ENCODE measurements around the gene HCAR2. TPM values are rescaled to one million over a fixed set of nuclear protein-coding genes. Genes with fewer than 3 reads are reported as not detected.
"Not testable (repeated sequence)": the region's sequence is repeated elsewhere in the genome, so short reads cannot be mapped to it uniquely, and the experiment has no call there.

Gene HCAR2
- total RNA-seq, 1 experiment from 2014 or later: 0.18 TPM

GRCh38 chr12:122686538-122686937 lies 16.6 kb downstream of the HCAR2 start:
- no peaks in the 10 kb centered on the region for H3K27me3 Mint-ChIP-seq (ENCODE audit: insufficient read depth, unreplicated experiment)
- H3K9me3 Mint-ChIP-seq (ENCODE audit: unreplicated experiment): no peaks in the 10 kb centered on the region

GRCh38 chr12:122684297-122684813 lies 18.8 kb downstream of the HCAR2 start:
- Mint-ChIP-seq H3K9me3 (ENCODE audit: unreplicated experiment) (no peaks in the 10 kb centered on the region), H3K4me1 (ENCODE audit: low read depth, unreplicated experiment) (peaks cover under 1% of the 10 kb centered on the region), H3K27me3 (ENCODE audit: insufficient read depth, unreplicated experiment) (no peaks in the 10 kb centered on the region), H3K4me3 (ENCODE audit: unreplicated experiment) (no peak overlapping the region), H3K27ac (ENCODE audit: unreplicated experiment) (no peak overlapping the region), H3K36me3 (ENCODE audit: insufficient read depth, unreplicated experiment) (no peaks in the 10 kb centered on the region)
- POLR2A ChIA-PET: no interaction called here
- TF ChIP-seq CTCF (IDR thresholded peaks at IDR 0.05; ENCODE audit: insufficient read depth in 1 of 2, low read depth in 1 of 2, low read length in 1 of 2, severe bottlenecking in 1 of 2, unreplicated experiment in 1 of 2): no peak
- no peak for DNase-seq
- Histone ChIP-seq H3K36me3 (ENCODE audit: control insufficient read depth, insufficient read depth, low read length) (no peaks in the 10 kb centered on the region), H3K27me3 (replicated peaks; ENCODE audit: control insufficient read depth, insufficient read depth, low read length) (no peaks in the 10 kb centered on the region), H3K4me3 (ENCODE audit: low read depth, low read length) (no peak overlapping the region), H3K4me1 (peaks cover 5% of the 10 kb centered on the region), H3K9me3 (0 out of 2 replicates have a peak, but pooled peaks cover 4% of the 10 kb centered on the region)
- BruUV-seq (replicated peaks): no TSS peak
- CTCF ChIA-PET: no interaction called here
- intact Hi-C loops (cut with micrococcal nuclease; ENCODE audit: unreplicated experiment): no loop called here

More at GRCh38 chr12:122686538-122686937, 16.6 kb downstream of the HCAR2 start:
- intact Hi-C loops (cut with micrococcal nuclease; ENCODE audit: unreplicated experiment): no loop called here
- no peak overlapping the region for H3K27ac Mint-ChIP-seq (ENCODE audit: unreplicated experiment)
- Histone ChIP-seq H3K4me1 (no peaks in the 10 kb centered on the region), H3K36me3 (ENCODE audit: control insufficient read depth, insufficient read depth, low read length) (no peaks in the 10 kb centered on the region), H3K27me3 (replicated peaks; ENCODE audit: control insufficient read depth, insufficient read depth, low read length) (no peaks in the 10 kb centered on the region), H3K4me3 (ENCODE audit: low read depth, low read length) (no peak overlapping the region), H3K9me3 (0 out of 2 replicates have a peak, but pooled peaks cover 4% of the 10 kb centered on the region)
- no TSS peak for BruUV-seq (replicated peaks)
- H3K4me3 Mint-ChIP-seq (ENCODE audit: unreplicated experiment): no peak overlapping the region
- DNase-seq: no peak
- CTCF ChIA-PET: no interaction called here
- POLR2A ChIA-PET: no interaction called here
- no peaks in the 10 kb centered on the region for H3K4me1 Mint-ChIP-seq (ENCODE audit: low read depth, unreplicated experiment)
- H3K36me3 Mint-ChIP-seq (ENCODE audit: insufficient read depth, unreplicated experiment): no peaks in the 10 kb centered on the region
- no peak for TF ChIP-seq CTCF (IDR thresholded peaks at IDR 0.05; ENCODE audit: insufficient read depth in 1 of 2, low read depth in 1 of 2, low read length in 1 of 2, severe bottlenecking in 1 of 2, unreplicated experiment in 1 of 2)

DNA sequence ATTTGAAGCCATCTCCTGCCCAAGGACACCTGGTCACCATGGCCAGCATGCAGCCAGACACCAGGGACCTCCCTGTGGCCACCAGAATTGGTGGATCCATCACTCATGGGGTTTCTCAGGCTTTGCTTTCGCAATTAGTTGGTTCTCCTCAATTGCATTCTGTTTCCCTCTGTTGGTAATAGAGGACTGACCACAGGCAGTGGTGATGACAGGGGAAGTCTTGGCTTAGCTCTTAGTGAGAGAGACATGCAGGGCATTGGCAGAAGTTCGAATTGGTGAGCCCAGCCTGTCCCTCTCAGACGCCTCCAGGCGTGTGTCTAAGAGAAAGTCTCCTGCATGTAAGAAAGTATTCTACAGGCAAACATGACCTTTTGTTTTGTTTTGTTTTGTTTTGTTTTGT lies 21.3 kb downstream of the HCAR2 start:
- ChIA-PET POLR2A (no interaction called here), CTCF (no interaction called here)
- H3K27ac Mint-ChIP-seq (ENCODE audit: unreplicated experiment): no peak overlapping the region
- no peak for TF ChIP-seq CTCF (IDR thresholded peaks at IDR 0.05; ENCODE audit: insufficient read depth in 1 of 2, low read depth in 1 of 2, low read length in 1 of 2, severe bottlenecking in 1 of 2, unreplicated experiment in 1 of 2)
- no peaks in the 10 kb centered on the region for H3K9me3 Mint-ChIP-seq (ENCODE audit: unreplicated experiment)
- Histone ChIP-seq H3K9me3 (no peaks in the 10 kb centered on the region), H3K36me3 (ENCODE audit: control insufficient read depth, insufficient read depth, low read length) (no peaks in the 10 kb centered on the region), H3K4me3 (ENCODE audit: low read depth, low read length) (no peak overlapping the region), H3K4me1 (peaks cover 15% of the 10 kb centered on the region), H3K27me3 (replicated peaks; ENCODE audit: control insufficient read depth, insufficient read depth, low read length) (no peaks in the 10 kb centered on the region)
- BruUV-seq (replicated peaks): no TSS peak
- H3K4me1 Mint-ChIP-seq (ENCODE audit: low read depth, unreplicated experiment): peaks cover 7% of the 10 kb centered on the region
- H3K27me3 Mint-ChIP-seq (ENCODE audit: insufficient read depth, unreplicated experiment): no peaks in the 10 kb centered on the region
- H3K4me3 Mint-ChIP-seq (ENCODE audit: unreplicated experiment): no peak overlapping the region
- no peak for DNase-seq
- no peaks in the 10 kb centered on the region for H3K36me3 Mint-ChIP-seq (ENCODE audit: insufficient read depth, unreplicated experiment)
- intact Hi-C loops (cut with micrococcal nuclease; ENCODE audit: unreplicated experiment): no loop called here

GRCh38 chr12:122680989-122681388 lies 22.2 kb downstream of the HCAR2 start:
- peak overlapping the region; percentile 53 for H3K27ac Mint-ChIP-seq (ENCODE audit: unreplicated experiment)
- H3K4me3 Mint-ChIP-seq (ENCODE audit: unreplicated experiment); POLR2A ChIA-PET; DNase-seq; H3K27me3 Mint-ChIP-seq (ENCODE audit: insufficient read depth, unreplicated experiment); BruUV-seq (replicated peaks); intact Hi-C loops (cut with micrococcal nuclease; ENCODE audit: unreplicated experiment); CTCF ChIA-PET; H3K36me3 Mint-ChIP-seq (ENCODE audit: insufficient read depth, unreplicated experiment); H3K4me3 ChIP-seq (ENCODE audit: low read depth, low read length); H3K4me1 Mint-ChIP-seq (ENCODE audit: low read depth, unreplicated experiment); H3K9me3 ChIP-seq; H3K27me3 ChIP-seq (replicated peaks; ENCODE audit: control insufficient read depth, insufficient read depth, low read length); H3K36me3 ChIP-seq (ENCODE audit: control insufficient read depth, insufficient read depth, low read length); H3K9me3 Mint-ChIP-seq (ENCODE audit: unreplicated experiment): not testable (repeated sequence)
- H3K4me1 ChIP-seq: peaks cover 15% of the 10 kb centered on the region

- H3K9me3 Mint-ChIP-seq (ENCODE audit: unreplicated experiment); POLR2A ChIA-PET; H3K36me3 Mint-ChIP-seq (ENCODE audit: insufficient read depth, unreplicated experiment); H3K36me3 ChIP-seq (ENCODE audit: control insufficient read depth, insufficient read depth, low read length); BruUV-seq (replicated peaks); H3K4me1 Mint-ChIP-seq (ENCODE audit: low read depth, unreplicated experiment); DNase-seq; H3K9me3 ChIP-seq; H3K27ac Mint-ChIP-seq (ENCODE audit: unreplicated experiment); H3K4me3 Mint-ChIP-seq (ENCODE audit: unreplicated experiment); H3K27me3 Mint-ChIP-seq (ENCODE audit: insufficient read depth, unreplicated experiment); H3K27me3 ChIP-seq (replicated peaks; ENCODE audit: control insufficient read depth, insufficient read depth, low read length); H3K4me3 ChIP-seq (ENCODE audit: low read depth, low read length): not testable (repeated sequence)
- intact Hi-C loops (cut with micrococcal nuclease; ENCODE audit: unreplicated experiment): loop anchor here (5.0 kb wide), 1 partner anchor 76 kb away; the partner anchor contains the start of gene DENR
- CTCF ChIA-PET: interaction anchor here (0.6 kb wide), 1 partner anchor 98 kb away, joined by 5 read pairs; the partner anchor contains the start of gene CCDC62
- H3K4me1 ChIP-seq: peaks cover 15% of the 10 kb centered on the region
Measured at GRCh38 chr12:122676781-122677180, 26.4 kb downstream of the HCAR2 start.
